HepG2 (cell line): ENCODE measurements around the gene GJC1. TPM values are rescaled to one million over a fixed set of nuclear protein-coding genes. Genes with fewer than 3 reads are reported as not detected.

ENCODE experiments used
- FOXA1 ChIP-seq, 2 experiments: fragments of 450-650 bp in 1 of 2; sonication (generic) in 1 of 2; formaldehyde crosslinking in 1 of 2; IDR thresholded peaks; 2 replicates each; pipeline versions ENCODE4 v1.4.0 to v1.6.1; 2016 to 2020; ENCODE audit warnings: missing genetic modification reagents in 1 of 2
- GPN1 ChIP-seq: sonication (generic); formaldehyde crosslinking; IDR thresholded peaks from 2 replicates; pipeline ENCODE4 v1.5.1; 2020; ENCODE audit warnings: missing genetic modification reagents, borderline replicate concordance
- GTF2F1 ChIP-seq: fragments of 150-350 bp; IDR thresholded peaks from 2 replicates; pipeline ENCODE4 v1.6.1; 2014; ENCODE audit warnings: low read length
- HNF1B ChIP-seq: sonication (generic); formaldehyde crosslinking; IDR thresholded peaks from 2 replicates; pipeline ENCODE4 v1.5.1; 2020; ENCODE audit warnings: mild to moderate bottlenecking, moderate library complexity, missing genetic modification reagents
- ONECUT2 ChIP-seq: sonication (generic); formaldehyde crosslinking; IDR thresholded peaks from 2 replicates; pipeline ENCODE4 v1.4.0; 2020; ENCODE audit warnings: missing genetic modification reagents
- PCBP2 ChIP-seq: fragments of 200-400 bp; formaldehyde crosslinking; optimal IDR thresholded peaks from 2 replicates; pipeline ENCODE3; 2018; ENCODE audit warnings: low read length, low read depth; ENCODE audit not compliant: poor library complexity, severe bottlenecking
- RFX3 ChIP-seq: IDR thresholded peaks from 2 replicates; pipeline ENCODE4 v1.6.1; 2016; ENCODE audit warnings: missing biosample characterization, missing genetic modification reagents
- RXRB ChIP-seq: IDR thresholded peaks from 2 replicates; pipeline ENCODE4 v1.6.1; 2016; ENCODE audit warnings: borderline replicate concordance, missing genetic modification reagents, missing compliant biosample characterization
- SPEN ChIP-seq: sonication (generic); formaldehyde crosslinking; IDR thresholded peaks from 2 replicates; pipeline ENCODE4 v1.5.1; 2020; ENCODE audit warnings: low read depth, mild to moderate bottlenecking, missing genetic modification reagents
- SRSF1 ChIP-seq: fragments of 200-400 bp; formaldehyde crosslinking; optimal IDR thresholded peaks from 2 replicates; pipeline ENCODE3; 2017; ENCODE audit warnings: mild to moderate bottlenecking, low read depth, low read length, moderate library complexity
- SUZ12 ChIP-seq: fragments of 150-350 bp; IDR thresholded peaks from 2 replicates; pipeline ENCODE4 v1.6.1; 2014; ENCODE audit warnings: low read depth, low read length
- TARDBP ChIP-seq: sonication (generic); formaldehyde crosslinking; IDR thresholded peaks from 2 replicates; pipeline ENCODE4 v1.8.0; 2022; ENCODE audit warnings: mild to moderate bottlenecking, missing genetic modification reagents
- TRAFD1 ChIP-seq: sonication (generic); formaldehyde crosslinking; IDR thresholded peaks from 2 replicates; pipeline ENCODE4 v1.5.1; 2020; ENCODE audit warnings: missing genetic modification reagents, mild to moderate bottlenecking, borderline replicate concordance
- ZC3H13 ChIP-seq: sonication (generic); formaldehyde crosslinking; IDR thresholded peaks from 2 replicates; pipeline ENCODE4 v1.8.1; 2023; ENCODE audit warnings: mild to moderate bottlenecking, missing genetic modification reagents, moderate library complexity
- ZFP41 ChIP-seq: sonication (generic); formaldehyde crosslinking; IDR thresholded peaks from 2 replicates; pipeline ENCODE4 v1.4.0; 2020; ENCODE audit warnings: mild to moderate bottlenecking, missing genetic modification reagents, borderline replicate concordance
- ZMYM3 ChIP-seq: sonication (generic); formaldehyde crosslinking; IDR thresholded peaks from 2 replicates; pipeline ENCODE4 v1.5.1; 2020; ENCODE audit warnings: mild to moderate bottlenecking, missing genetic modification reagents
- ZNF296 ChIP-seq: sonication (generic); formaldehyde crosslinking; conservative IDR thresholded peaks from 2 replicates; pipeline ENCODE4 v1.5.0; 2020; ENCODE audit warnings: mild to moderate bottlenecking, missing genetic modification reagents
- ZNF431 ChIP-seq: sonication (generic); formaldehyde crosslinking; IDR thresholded peaks from 2 replicates; pipeline ENCODE4 v1.9.0; 2022; ENCODE audit warnings: missing genetic modification reagents, low read depth, mild to moderate bottlenecking, borderline replicate concordance
- ZNF687 ChIP-seq: sonication (generic); formaldehyde crosslinking; IDR thresholded peaks from 2 replicates; pipeline ENCODE4 v1.5.1; 2020; ENCODE audit warnings: mild to moderate bottlenecking, missing genetic modification reagents, moderate library complexity
- ZNF710 ChIP-seq: sonication (generic); formaldehyde crosslinking; IDR thresholded peaks from 2 replicates; pipeline ENCODE4 v1.5.0; 2020; ENCODE audit warnings: mild to moderate bottlenecking, missing genetic modification reagents, borderline replicate concordance
- polyA plus RNA-seq, 8 experiments: library from polyadenylated mRNA; depleted of rRNA in 3 of 8; stranded (reverse) in 7 of 8; unstranded in 1 of 8; fragments of >200 nt; fragmentation: Illumina TruSeq in 4 of 8; extraction: Trizol in 4 of 8; gene quantifications; 2 replicates each; pipeline versions ENCODE4 v1.2.1 to v1.2.3, GENCODE V29; 2011 to 2016; ENCODE audit warnings: low read depth in 4 of 8, missing spikeins in 1 of 8, mixed read lengths in 1 of 8; ENCODE audit not compliant: insufficient read depth in 1 of 8
- total RNA-seq, 5 experiments: library from RNA; depleted of rRNA; stranded (reverse); fragments of >200 nt; fragmentation: Illumina TruSeq; extraction: Trizol; gene quantifications; 2 replicates each; pipeline ENCODE4 v1.2.3, GENCODE V29; 2016; ENCODE audit warnings: low read depth in 1 of 5

Gene GJC1
- total and polyA plus RNA-seq, 2 of the 13 experiments (the other 11 are each of a cell fraction or from before 2014, with no cell fraction given): 1.7 TPM

GRCh38 chr17:44862278-44862914, 32.3 kb upstream of the GJC1 start (continued):
- no peak for TF ChIP-seq ZNF296 (CRISPR knock-in tag)
- peak; percentile 35; the same call in 1 of the 2 replicates for TF ChIP-seq TARDBP
- TF ChIP-seq TRAFD1 (CRISPR knock-in tag): no peak
- peak; percentile 36 for TF ChIP-seq ZNF687 (CRISPR knock-in tag)
- no peak for TF ChIP-seq ZC3H13 (CRISPR knock-in tag)
- no peak for TF ChIP-seq ONECUT2
- peak; percentile 79; the same call in 1 of the 2 replicates for TF ChIP-seq ZNF431 (CRISPR knock-in tag)
- TF ChIP-seq RFX3 (CRISPR knock-in tag): no peak
- TF ChIP-seq SUZ12: no peak
- peak; percentile 55 for TF ChIP-seq RXRB (CRISPR knock-in tag)
- no peak for TF ChIP-seq SRSF1
- TF ChIP-seq SPEN (CRISPR knock-in tag): no peak
- TF ChIP-seq HNF1B (CRISPR knock-in tag): 0 out of 2 replicates have a peak, but pooled peaks have one; percentile 26
- TF ChIP-seq FOXA1 (IDR thresholded peaks at IDR 0.05): no peak
- TF ChIP-seq FOXA1 (CRISPR knock-in tag; IDR thresholded peaks at IDR 0.05): no peak
- no peak for TF ChIP-seq GPN1 (CRISPR knock-in tag)
- TF ChIP-seq ZNF710 (CRISPR knock-in tag): no peak
- TF ChIP-seq PCBP2: no peak
- 0 out of 2 replicates have a peak, but pooled peaks have one; percentile 19 for TF ChIP-seq ZFP41 (CRISPR knock-in tag)
- peak; percentile 96 for TF ChIP-seq ZMYM3
- TF ChIP-seq GTF2F1: no peak
